ENCODE measurements around the gene SLCO3A1. TPM values are rescaled to one million over a fixed set of nuclear protein-coding genes. Genes with fewer than 3 reads are reported as not detected.

Gene SLCO3A1
- total RNA-seq, 2 experiments from 2014 or later: 29.5 to 30.4 TPM

DNA sequence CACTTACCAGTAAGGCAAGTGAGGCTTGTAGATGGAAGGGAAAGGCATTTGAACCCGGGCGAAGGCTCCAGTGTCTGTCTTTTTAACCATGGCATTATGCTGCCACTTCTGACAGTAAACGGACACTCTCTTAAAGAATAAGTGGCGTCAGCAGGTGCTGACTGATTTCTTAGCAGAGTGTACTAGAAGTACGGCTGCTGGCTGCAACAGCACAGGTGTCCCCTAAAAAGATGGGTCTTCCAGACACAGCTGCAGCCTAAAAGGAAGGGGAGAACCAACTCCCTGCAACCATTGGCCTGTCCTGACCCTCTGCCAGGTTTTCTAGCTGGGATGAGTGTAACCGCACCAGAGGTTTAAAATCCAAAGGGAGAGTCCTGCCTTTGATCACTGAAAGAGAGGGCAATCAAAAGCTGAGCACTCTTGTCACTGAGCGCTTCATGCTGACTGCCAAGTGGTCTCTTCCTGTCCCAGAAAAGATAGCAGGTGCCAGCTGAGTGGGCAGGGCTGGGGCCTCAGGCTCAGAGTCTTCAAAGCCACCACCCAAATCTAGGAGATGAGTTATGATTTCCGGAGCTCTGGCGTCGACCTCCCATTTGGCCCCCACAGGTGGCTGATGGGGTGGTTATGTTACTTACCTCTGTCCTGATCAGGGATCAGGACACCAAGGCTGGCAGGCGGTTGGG lies 255.8 kb downstream of the SLCO3A1 start:
- ATAC-seq (ENCODE audit: poor library complexity) (no peak), DNase-seq (no peak)
- ChIA-PET POLR2A (interaction anchor here (0.6 kb wide), 1 partner anchor 1555 kb away, joined by 3 read pairs; no protein-coding TSS in a partner anchor), CTCF (no interaction called here)
- TF ChIP-seq, protein P1, sequence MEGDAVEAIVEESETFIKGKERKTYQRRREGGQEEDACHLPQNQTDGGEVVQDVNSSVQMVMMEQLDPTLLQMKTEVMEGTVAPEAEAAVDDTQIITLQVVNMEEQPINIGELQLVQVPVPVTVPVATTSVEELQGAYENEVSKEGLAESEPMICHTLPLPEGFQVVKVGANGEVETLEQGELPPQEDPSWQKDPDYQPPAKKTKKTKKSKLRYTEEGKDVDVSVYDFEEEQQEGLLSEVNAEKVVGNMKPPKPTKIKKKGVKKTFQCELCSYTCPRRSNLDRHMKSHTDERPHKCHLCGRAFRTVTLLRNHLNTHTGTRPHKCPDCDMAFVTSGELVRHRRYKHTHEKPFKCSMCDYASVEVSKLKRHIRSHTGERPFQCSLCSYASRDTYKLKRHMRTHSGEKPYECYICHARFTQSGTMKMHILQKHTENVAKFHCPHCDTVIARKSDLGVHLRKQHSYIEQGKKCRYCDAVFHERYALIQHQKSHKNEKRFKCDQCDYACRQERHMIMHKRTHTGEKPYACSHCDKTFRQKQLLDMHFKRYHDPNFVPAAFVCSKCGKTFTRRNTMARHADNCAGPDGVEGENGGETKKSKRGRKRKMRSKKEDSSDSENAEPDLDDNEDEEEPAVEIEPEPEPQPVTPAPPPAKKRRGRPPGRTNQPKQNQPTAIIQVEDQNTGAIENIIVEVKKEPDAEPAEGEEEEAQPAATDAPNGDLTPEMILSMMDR (IDR thresholded peaks at IDR 0.05): no peak
- Histone ChIP-seq H3K36me3 (ENCODE audit: insufficient read depth, low read length) (peaks cover 20% of the 10 kb centered on the region), H3K27me3 (ENCODE audit: control insufficient read depth in 1 of 2, insufficient read depth in 2 of 2, low read length in 2 of 2) (no peaks in the 10 kb centered on the region), H3K27ac (ENCODE audit: low read depth in 1 of 2, low read length in 2 of 2) (no peak overlapping the region), H3K9me3 (ENCODE audit: control insufficient read depth in 1 of 2, insufficient read depth in 1 of 2, low read length in 2 of 2) (no peaks in the 10 kb centered on the region), H3K4me3 (ENCODE audit: low read length) (no peak overlapping the region), H3K4me1 (ENCODE audit: insufficient read depth, low read length) (peaks cover 5% of the 10 kb centered on the region)
- intact Hi-C loops (cut with DNase I, micrococcal nuclease): no loop called here
- no peak overlapping the region for H3K27ac Mint-ChIP-seq
- H3K36me3 Mint-ChIP-seq (ENCODE audit: low read depth): peaks cover 30% of the 10 kb centered on the region
- no peaks in the 10 kb centered on the region for H3K9me3 Mint-ChIP-seq
- no peak overlapping the region for H3K4me3 Mint-ChIP-seq
- peaks cover 15% of the 10 kb centered on the region for H3K4me1 Mint-ChIP-seq (ENCODE audit: low read depth)
- H3K27me3 Mint-ChIP-seq: no peaks in the 10 kb centered on the region

DNA sequence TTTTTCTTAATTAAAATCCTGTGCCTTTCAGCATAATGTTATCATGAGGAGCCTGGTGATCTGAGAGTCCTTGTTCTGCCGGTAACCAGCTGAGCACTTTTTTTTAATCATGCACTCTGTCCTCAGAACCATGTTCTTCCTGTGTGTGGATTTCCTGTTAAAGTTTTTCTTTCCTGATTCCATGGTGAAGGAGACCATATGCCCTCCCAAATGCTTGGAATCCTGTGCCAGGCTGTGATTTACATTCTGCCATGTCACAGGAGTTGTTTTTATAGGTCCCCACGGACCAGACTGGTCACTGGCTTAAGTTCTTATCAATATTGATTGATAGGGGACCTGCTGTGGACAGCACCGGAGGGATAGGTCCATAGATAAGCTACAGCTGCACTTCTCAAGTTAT lies 257.8 kb downstream of the SLCO3A1 start:
- H3K4me3 ChIP-seq (ENCODE audit: low read length): no peak overlapping the region
- peaks cover 10% of the 10 kb centered on the region for H3K36me3 ChIP-seq (ENCODE audit: insufficient read depth, low read length)
- peaks cover 5% of the 10 kb centered on the region for H3K4me1 ChIP-seq (ENCODE audit: insufficient read depth, low read length)
- no peaks in the 10 kb centered on the region for H3K9me3 ChIP-seq (ENCODE audit: control insufficient read depth in 1 of 2, insufficient read depth in 1 of 2, low read length in 2 of 2)
- H3K27ac Mint-ChIP-seq: no peak overlapping the region
- H3K36me3 Mint-ChIP-seq (ENCODE audit: low read depth): peaks cover 30% of the 10 kb centered on the region
- H3K4me3 Mint-ChIP-seq: no peak overlapping the region
- CTCF ChIA-PET: no interaction called here
- DNase-seq: no peak
- no peak overlapping the region for H3K27ac ChIP-seq (ENCODE audit: low read depth in 1 of 2, low read length in 2 of 2)
- no peaks in the 10 kb centered on the region for H3K27me3 Mint-ChIP-seq
- H3K4me1 Mint-ChIP-seq (ENCODE audit: low read depth): peaks cover 15% of the 10 kb centered on the region
- TF ChIP-seq, protein P1 (IDR thresholded peaks at IDR 0.05): no peak
- intact Hi-C loops (cut with DNase I, micrococcal nuclease): no loop called here
- ATAC-seq (ENCODE audit: poor library complexity): no peak
- H3K27me3 ChIP-seq (ENCODE audit: control insufficient read depth in 1 of 2, insufficient read depth in 2 of 2, low read length in 2 of 2): no peaks in the 10 kb centered on the region
- H3K9me3 Mint-ChIP-seq: no peaks in the 10 kb centered on the region
- POLR2A ChIA-PET: no interaction called here

DNA sequence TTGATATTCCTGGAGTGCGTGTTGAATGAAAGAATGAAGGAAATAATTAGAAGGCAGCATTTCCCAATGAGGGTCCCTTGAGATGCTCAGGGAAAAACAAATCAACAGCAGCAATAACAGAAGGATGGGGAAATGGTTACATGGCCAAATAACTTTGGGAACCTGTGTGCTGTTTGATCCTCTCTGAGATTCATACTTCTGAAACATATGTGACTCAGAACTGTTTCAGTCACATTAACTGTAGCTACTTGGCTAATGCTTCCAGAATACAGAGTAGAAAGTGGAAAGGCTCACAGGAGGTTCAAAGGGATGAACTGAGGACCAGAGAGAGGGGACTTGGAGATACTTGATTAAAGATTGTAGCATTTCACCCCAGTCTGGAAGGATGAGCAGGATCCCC lies 258.2 kb downstream of the SLCO3A1 start:
- Mint-ChIP-seq H3K4me3 (no peak overlapping the region), H3K9me3 (no peaks in the 10 kb centered on the region), H3K27ac (no peak overlapping the region), H3K36me3 (ENCODE audit: low read depth) (peaks cover 28% of the 10 kb centered on the region), H3K4me1 (ENCODE audit: low read depth) (peaks cover 15% of the 10 kb centered on the region), H3K27me3 (no peaks in the 10 kb centered on the region)
- DNase-seq (no peak), ATAC-seq (ENCODE audit: poor library complexity) (no peak)
- Histone ChIP-seq H3K27ac (ENCODE audit: low read depth in 1 of 2, low read length in 2 of 2) (no peak overlapping the region), H3K4me1 (ENCODE audit: insufficient read depth, low read length) (peaks cover 5% of the 10 kb centered on the region), H3K4me3 (ENCODE audit: low read length) (no peak overlapping the region), H3K27me3 (ENCODE audit: control insufficient read depth in 1 of 2, insufficient read depth in 2 of 2, low read length in 2 of 2) (no peaks in the 10 kb centered on the region), H3K36me3 (ENCODE audit: insufficient read depth, low read length) (peaks cover 10% of the 10 kb centered on the region), H3K9me3 (ENCODE audit: control insufficient read depth in 1 of 2, insufficient read depth in 1 of 2, low read length in 2 of 2) (no peaks in the 10 kb centered on the region)
- CTCF ChIA-PET: no interaction called here
- POLR2A ChIA-PET: no interaction called here
- TF ChIP-seq, protein P1 (IDR thresholded peaks at IDR 0.05): no peak
- intact Hi-C loops (cut with DNase I, micrococcal nuclease): no loop called here

Data from CD4-positive, alpha-beta T cell (primary cell).